ENCODE measurements around the gene CDYL2.

DNA sequence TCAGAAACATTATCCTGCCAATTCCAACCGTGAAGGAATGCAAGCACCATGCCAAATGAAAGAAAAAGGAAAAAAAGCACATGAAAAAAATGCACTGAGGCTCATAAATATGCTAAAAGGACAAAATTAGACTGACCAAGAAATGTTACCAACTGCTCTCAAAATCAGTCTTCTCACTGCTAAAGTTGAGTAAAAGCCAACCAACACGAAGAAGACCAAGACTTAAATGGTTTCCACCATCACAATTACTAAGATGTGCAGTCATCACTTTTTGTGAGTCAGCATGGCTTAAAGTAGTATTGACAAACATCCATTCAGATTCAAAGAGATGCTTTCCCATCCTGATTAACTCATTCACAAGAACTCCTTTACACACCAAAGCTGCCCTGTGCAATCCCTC is 16.4 kb downstream of the CDYL2 start:
- TF ChIP-seq TAF1 (IDR thresholded peaks at IDR 0.05; ENCODE audit: borderline replicate concordance, low read depth, low read length) (no peak), POLR2AphosphoS5 (IDR thresholded peaks at IDR 0.05; ENCODE audit: low read depth, low read length) (no peak), POLR2A (IDR thresholded peaks at IDR 0.05; ENCODE audit: low read depth, low read length) (no peak)
